Activated CD8-positive, alpha-beta memory T cell treated with anti-CD3 and anti-CD28 coated beads, Interleukin-2, amount 50 U/mL, for 1 hour (primary cell): ENCODE results near the gene CCIN.

Source experiments
- DNase-seq: peaks from one replicate; pipeline ENCODE4 v3.0.0-alpha.2; 2020; ENCODE audit errors: extremely low read depth

CCIN gene

DNA sequence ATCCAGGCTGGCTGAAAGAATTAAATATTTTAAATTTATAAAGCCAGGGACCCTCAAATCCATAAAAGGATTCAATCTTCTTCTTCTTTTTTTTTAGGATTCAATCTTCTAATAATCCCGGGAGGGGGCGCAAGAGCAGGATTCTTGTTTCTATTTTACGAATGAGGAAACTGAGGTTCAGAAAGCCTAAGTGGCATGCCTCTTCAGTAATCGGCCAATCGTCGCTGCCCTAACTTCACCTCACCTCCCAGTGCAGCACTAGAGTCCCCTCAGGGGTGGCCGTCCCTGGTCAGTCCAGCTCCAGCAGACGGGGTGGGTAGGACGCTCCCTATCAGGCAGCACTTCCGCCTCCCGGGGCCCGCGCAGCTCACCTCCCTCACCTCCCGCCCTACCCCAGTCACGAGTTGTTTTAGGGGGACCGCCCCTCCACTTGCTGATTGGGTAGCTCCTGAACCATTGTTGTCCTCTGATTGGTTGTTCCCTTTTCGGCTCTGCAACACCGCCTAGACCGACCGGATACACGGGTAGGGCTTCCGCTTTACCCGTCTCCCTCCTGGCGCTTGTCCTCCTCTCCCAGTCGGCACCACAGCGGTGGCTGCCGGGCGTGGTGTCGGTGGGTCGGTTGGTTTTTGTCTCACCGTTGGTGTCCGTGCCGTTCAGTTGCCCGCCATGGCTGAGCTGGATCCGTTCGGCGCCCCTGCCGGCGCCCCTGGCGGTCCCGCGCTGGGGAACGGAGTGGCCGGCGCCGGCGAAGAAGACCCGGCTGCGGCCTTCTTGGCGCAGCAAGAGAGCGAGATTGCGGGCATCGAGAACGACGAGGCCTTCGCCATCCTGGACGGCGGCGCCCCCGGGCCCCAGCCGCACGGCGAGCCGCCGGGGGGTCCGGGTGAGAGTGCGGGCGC is 21.5 kb downstream of the CCIN start, which contains the start of gene CLTA:
TSS of gene CLTA (plus strand) at position 534 of the 902 bp plus-strand sequence. CDS start at position 670, 136 bp downstream.
- peak; percentile 85 for DNase-seq

DNA sequence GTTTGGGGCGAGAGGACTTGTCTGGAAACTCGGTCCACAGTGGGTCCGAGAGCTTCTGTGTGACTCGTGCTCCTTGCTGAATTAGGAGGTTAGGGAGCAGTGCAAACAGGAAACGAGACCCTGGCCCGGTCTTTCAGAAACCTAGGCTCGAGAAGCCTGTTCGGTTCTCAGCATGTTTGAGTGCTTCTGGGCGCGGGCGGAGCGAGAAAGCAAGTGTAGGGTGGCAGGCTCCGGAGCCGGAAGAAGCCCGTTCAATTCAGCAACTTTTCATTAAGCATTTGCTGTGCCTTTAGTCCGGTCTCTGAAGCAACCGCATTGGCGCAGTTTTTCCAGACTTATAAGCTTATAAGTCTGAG is 22.1 kb downstream of the CCIN start:
- DNase-seq, result no peak

DNA sequence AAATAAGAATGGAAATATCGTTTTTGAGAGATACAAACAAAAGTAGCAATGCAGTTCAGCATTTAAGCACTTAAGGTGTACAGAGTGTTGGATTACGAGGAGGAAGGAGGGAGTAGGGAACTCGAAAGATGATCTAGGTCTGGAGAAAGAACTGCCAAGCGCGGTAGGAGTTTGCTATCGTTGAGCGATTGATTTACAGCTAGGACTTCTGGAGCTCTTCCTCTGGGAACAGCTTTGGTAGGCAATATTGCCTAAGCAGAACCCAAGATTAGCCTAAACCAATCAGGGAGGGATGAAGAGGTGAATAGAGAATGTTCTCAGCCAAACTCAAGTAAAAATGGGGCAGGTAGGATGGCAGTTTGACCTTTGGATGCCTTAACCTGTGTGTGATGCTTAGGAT is 22.5 kb downstream of the CCIN start:
- DNase-seq, result no peak

DNA sequence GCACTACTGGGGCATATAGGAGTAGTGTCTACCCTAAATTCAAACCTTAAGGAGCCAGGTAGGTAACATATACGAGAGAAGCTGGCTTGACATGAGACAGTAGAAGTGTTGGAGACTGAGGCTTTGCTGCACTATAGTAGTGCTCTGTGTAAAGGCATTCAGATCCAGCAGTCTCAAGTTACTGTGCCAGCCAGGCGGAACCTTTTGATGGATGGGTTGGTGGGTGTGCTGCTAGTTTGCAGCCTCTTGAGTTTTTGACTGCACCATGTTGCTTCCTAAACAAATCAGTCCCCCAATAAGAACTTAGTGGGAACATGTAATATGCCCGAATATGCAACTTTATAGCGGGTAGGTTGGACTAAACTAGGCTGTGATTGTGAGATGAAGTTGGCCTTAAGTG is 23.0 kb downstream of the CCIN start:
- no peak for DNase-seq

DNA sequence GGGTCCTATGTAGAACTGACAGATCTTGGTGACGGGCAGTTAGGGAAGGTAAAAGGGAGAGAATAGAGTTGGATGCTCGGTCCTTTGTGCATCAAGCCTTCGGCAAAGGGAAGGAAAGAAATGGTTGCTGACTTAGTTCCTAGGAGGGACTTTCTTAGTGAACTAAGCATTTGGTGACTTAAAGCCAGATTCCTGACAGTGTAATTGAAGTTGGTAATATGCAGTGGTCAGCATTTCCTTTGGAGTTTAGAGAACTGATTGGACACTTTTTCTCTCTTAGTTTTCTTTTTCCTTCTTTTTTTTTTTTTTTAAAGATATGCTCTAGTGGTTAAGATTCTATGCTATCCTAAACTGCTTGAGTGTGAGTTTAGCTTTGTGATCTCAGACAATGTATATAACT is 23.8 kb downstream of the CCIN start:
- DNase-seq, result no peak

DNA sequence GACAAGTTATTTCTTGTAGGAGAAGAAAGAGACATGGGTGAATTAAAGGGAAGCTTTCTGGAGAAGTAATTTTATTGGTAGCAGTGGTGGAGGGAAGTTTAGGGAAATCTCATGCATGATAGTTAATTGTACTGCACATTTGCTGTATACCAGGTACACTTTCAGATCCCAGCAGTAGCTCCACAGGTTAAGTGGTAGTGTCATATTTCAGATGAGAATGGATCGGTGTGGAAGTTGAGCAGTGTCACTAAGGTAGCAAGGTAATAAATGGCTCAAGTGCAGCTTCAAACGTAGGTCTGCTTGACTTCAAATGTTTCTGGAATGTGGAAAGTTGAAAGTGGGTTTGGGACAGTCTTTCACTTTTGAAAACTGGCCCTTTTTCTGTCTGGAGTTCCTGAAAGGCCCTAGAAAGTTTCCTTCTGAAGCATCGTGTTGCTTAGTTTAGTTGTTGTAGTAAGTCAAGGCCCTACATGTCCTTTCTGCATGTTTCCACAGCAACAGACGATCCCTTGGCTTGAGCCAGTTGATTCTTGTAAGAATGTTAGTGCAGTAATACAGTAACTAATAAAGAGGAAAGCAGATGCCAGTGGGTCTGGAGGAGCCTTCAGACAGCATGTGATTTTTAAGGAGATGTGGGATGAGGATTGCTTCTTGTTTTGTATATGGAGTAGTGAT is 25.3 kb downstream of the CCIN start:
- no peak for DNase-seq

DNA sequence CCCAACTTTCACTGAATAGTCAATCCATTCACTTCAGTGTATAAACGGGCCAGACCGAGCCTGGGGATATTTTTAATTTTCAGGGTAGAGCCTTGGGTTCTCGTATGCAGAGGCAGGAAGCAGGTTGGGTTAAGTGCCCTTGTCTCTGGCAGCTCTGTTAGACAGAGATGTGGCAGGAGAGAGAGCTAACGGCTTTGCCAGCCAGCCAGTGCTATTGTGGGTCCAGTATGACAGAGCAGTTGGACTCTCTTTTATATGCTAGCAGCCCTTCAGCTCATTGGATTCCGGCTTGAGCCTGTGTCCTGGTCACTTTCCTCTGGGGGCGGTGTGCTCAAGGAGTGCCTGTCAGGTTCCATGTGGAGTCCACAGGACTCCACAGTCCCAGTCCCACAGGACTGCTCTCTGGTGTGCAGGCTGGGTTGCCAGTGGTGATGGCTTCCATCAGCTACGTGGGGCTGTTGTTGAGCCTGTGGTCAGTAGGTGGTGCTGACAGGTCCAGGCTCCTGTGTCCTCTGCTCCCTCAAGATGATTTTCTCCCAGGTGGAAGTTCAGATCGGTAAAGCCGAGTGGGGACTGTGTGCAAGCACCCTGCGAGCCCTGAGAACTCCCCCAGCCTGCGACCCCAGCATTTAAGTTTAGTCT is 35.8 kb downstream of the CCIN start:
- DNase-seq, result no peak

DNA sequence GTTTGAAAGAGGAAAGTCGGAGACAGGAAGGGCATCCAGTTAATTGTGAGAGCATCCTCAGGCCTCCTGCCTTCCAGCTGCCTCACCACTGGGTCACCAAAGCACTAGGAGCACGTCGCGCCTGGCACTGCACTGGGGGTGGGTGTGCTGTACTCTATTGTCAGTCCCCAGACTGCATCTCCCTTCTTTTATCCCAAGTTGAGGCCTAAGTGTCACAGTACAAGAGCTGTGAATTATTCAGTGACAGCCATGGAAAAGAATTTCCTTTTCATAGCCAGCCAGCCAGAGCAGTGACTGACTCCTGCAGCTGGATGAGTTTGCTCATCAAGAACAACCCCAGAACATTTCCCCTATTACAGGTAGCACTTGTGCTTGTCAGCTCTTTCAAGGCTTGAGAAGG is 37.8 kb downstream of the CCIN start:
- DNase-seq, result no peak

DNA sequence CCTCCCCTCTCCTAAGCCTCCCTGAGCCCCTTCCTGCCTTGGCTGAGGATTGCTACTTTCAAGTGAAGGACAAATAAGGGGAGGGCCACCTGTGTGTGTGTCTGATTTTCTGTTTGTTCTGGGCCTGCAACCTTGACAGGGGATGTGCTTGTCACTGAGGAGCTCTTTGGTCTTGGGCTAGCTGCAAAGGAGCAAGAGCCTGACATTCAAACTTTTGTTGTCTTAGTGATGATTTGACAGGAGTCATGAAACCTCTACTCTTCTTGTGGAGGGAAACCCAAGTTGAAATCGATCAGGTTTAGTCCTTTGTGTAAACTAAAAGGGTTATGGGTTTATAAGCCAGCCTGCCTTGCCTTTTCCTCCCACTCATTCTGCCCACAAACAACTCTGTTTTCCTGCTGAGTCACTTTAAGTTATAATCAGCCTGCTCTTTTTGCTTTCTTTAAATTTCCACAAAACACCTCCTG is 38.4 kb downstream of the CCIN start:
- DNase-seq, result no peak

DNA sequence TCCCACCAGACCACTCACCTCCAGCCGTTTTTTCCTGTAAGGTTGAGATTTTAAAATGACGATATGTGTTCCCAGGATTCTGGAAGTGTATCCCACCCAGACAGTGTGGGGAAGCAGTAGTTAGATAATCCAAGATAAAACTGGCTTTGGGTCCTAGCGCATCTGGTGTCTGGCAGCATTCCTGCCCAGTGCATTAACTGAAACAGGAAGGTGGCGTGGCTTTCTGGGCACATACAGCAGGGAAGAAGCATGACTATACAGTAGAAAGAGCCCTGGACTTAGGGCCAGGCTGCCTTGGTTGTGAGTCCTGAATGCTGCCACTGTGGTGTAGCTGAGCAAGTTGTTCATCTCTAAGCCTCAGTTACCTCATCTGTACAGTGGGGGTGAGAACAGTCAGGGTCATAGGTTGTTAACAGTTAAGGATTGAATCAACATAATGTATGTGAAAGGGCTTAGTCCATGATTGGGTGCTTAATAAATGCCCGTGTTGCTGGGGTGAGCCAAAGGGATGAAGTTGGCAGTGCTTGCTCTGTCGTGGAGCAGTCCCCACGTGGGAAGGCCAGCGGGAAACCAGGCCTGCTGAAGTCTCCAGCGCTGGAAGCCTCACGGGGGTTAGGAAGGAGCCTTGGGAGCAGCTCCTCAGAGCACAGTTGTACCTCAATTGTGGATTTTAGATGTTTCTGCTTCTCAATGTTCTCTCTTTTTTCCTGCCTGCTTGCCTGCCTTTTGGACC is 39.5 kb downstream of the CCIN start:
- DNase-seq, result no peak

DNA sequence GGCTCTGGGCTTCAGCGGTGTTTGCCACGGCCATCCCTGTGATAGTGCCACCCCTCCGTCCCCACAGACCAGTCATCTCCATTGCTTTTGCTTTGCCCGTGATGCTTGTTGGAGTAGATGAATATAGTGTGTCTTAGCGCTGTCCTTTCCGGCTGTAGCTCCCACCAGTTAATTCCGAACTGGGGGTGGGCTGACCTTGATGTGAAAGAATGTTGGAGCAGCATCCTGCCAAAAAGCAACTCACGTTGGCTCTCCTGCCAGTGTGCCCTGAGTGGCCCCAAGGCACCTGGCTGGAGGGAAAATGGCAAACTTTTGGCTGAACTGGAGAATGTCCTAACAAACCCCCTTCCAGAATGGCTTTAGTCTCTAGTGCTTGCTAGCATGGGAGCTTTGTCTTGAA is 41.5 kb downstream of the CCIN start:
- no peak for DNase-seq

DNA sequence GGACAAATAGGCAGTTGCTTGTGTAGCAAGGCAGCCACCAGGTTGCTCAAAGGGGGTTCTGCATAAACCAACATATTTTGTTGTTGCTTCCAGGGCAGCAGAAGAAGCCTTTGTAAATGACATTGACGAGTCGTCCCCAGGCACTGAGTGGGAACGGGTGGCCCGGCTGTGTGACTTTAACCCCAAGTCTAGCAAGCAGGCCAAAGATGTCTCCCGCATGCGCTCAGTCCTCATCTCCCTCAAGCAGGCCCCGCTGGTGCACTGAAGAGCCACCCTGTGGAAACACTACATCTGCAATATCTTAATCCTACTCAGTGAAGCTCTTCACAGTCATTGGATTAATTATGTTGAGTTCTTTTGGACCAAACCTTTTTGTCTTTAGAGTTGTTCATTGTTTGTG is 42.3 kb downstream of the CCIN start:
- no peak for DNase-seq

DNA sequence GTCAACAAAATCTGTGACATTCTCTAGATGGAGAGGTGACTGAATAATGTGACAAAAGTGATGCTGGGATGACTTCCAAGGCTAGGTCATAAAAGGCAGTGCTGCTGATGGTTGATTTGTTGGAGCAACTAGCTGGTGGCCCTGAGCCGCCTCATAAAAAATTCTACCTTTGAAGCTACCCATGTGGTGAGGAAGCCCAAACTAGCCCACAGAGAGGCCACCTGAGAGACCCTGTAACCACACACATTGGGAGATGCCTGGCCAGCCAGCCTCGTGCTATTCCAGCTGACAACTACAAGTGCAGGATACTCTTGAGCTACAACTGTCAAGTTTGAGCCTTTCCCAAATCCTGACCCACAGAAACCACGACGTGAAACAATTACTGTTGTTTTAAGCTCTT is 44.2 kb downstream of the CCIN start:
- no peak for DNase-seq

DNA sequence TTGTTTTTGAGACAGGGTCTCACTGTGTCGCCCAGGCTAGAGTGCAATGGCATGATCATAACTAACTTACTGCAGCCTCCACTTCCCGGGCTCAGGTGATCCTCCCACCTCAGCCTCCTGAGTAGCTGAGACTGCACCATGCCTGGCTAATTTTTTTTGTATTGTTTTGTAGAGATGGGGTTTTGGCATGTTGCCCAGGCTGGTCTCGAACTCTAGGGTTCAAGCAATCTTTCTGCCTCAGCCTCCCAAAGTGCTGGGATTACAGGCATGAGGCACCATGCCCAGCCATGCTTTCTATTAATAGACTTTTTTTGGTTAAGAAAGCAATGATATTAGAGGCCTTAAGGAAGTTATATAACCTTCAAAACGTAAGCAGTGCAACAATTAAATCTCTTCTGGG is 44.8 kb downstream of the CCIN start:
- DNase-seq, result no peak

DNA sequence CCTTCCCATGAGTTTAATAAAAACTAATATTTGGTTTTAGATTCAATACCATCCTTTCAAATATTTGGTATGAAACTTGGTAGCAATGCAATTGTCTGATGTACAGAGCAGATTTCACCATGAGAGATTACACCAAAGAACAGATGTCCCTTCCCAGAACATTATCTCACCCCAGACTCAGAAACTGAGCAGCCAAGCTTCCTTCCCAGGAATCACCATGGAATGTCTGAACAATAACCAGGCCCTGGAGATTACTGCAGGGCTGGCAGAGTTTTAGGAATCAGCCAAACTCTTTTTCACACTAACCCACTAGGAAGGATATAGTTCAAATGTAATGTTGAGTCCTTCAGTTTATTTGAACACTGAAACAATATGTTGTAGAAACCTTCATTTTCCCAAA is 45.4 kb downstream of the CCIN start:
- DNase-seq, result no peak

DNA sequence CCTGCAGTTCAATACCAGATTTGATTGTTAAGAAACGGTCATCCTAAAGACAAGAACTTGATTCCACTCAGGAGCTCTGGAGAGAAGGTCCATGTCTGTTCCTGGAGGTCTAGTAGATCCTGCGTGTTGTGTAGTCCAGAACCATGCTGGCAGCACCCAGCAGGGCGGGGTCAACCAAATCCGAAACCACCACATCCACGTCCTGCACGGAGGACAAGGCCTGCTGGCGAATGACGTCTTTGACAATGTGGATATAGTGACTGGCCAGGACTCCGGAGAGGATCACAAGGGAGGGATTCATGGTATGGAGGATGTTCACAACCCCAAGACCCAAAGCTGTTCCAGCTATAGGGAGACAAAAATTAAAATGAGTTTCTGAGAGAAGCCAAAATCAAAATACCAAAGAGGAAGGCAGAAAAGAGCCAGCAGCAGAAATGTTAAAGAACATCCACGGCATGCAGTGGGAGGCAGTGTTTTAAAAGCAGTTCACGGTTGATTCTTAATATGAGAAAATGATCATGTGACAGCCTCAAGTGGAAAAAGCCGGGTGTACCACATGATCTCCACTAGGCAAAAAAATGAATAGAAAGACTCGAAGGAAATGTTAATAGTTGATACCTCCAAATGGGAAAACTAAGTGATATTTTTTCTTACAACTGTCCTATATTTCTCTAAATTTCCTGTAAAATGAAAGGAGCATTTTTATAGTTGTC is 48.2 kb downstream of the CCIN start:
- no peak for DNase-seq

DNA sequence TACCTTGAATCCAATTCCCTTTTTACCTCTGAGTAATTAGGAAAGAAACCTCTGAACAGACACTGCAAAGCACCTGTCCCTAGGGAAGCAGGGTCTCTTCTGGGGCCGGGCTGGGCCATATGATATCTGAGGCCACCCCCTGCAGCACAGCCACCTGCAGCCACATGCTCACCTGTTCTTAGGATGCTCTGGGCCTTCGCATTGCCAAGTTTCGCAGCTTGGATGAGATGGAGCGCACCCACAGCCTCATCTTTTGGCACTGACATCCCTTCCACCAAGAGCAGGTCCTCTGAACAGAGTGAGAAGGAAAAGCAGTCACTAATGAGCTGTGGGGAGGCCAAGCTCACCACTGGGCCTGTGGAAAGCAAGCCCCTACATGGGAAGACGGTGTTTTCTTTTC is 48.8 kb downstream of the CCIN start:
- DNase-seq, result no peak

DNA sequence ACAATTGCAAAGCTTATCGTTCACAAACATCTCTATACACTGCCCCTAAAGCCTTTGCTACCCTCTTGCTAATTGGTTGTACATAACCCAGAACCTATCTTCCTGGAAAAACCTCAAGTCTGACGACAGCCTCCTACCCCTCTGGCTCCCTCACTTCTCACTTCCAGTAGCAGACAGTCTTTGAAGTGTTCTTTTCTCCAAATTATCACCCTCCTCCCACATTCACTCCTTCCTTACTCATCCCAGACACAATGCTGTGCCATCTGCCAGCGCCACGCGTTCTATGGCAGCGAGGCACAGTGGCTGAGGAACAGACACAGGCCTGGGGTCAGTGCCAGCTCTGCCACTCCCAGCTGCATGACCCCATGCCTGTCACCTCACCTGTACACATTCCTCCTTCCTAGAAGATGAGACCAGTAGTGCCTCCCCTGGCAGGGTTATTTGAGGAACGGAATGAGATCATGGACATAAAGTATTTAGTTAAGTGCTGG is 49.3 kb downstream of the CCIN start:
- no peak for DNase-seq
